Kidney tubule cell (primary cell): ENCODE data around the gene GPR137B.

Source experiments
- DNase-seq: peaks from one replicate; pipeline ENCODE4 v3.0.0-alpha.2; 2018; ENCODE audit warnings: low spot score

GPR137B gene, protein sequence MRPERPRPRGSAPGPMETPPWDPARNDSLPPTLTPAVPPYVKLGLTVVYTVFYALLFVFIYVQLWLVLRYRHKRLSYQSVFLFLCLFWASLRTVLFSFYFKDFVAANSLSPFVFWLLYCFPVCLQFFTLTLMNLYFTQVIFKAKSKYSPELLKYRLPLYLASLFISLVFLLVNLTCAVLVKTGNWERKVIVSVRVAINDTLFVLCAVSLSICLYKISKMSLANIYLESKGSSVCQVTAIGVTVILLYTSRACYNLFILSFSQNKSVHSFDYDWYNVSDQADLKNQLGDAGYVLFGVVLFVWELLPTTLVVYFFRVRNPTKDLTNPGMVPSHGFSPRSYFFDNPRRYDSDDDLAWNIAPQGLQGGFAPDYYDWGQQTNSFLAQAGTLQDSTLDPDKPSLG

DNA sequence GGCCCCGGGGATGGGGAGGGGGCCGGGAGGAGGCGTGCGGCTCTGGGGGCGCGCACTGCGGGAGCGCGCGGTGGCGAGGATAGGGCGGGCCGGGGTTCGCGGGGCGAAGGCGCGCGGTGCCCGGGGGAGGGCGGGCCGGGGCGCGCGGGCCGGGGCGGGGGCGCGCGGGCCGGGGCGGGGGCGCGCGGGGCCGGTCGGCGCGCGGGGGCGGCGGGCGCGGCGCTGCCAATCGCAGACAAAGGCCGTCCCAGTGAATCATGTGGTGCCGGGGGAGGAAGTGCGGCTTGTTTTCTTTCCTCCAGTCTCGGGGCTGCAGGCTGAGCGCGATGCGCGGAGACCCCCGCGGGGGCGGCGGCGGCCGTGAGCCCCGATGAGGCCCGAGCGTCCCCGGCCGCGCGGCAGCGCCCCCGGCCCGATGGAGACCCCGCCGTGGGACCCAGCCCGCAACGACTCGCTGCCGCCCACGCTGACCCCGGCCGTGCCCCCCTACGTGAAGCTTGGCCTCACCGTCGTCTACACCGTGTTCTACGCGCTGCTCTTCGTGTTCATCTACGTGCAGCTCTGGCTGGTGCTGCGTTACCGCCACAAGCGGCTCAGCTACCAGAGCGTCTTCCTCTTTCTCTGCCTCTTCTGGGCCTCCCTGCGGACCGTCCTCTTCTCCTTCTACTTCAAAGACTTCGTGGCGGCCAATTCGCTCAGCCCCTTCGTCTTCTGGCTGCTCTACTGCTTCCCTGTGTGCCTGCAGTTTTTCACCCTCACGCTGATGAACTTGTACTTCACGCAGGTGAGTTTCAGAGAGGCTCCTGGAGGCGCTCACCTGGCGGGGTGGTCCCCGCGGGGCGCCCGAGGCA lies at the start of gene GPR137B:
Gene GPR137B (plus strand): TSS at position 287 of the 851 bp plus-strand sequence. CDS start 84 bp downstream, at position 371.
- DNase-seq, result peak; percentile 64

GRCh38 chr1:236092899-236093298 lies 49.4 kb upstream of the GPR137B start:
- DNase-seq, result no peak

DNA sequence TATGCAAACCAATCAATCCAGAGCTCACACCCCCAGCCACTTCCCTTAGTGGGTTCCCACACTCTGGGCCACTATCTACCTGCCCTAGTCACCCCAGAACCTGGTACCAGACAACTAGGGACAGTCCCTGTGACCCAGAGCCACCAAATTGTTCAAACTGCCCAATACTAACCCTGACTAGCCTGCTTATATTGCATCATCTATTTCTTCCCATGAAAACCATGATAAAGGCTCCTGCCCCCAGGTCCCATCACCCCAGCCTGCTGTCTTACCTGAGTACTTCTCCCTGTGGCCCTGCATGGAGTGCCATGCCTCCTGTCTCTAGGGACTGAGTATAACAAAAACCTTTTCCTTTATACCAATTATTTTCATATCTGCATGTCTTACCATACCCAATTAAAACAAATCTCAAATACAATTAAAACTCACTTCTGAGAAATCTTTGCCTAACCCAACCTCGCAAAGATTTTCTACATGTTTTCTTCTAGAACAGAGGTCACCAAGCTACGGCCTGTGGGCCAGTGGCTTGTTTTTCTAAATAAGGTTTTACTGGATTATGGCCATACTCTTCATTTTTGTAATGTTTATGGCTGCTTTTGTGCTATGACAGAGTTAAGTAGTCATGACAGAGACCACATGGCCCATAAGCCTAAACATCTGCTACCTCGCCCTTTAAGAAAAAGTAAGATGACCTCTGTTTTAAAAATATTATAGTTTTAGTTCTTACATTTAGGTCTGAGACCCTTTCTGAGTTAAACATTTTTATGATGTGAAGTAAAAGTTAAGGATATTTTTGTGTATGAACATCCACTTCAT lies 46.4 kb upstream of the GPR137B start:
- no peak for DNase-seq

GRCh38 chr1:236096660-236097482 lies 45.5 kb upstream of the GPR137B start:
- peak; percentile 50 for DNase-seq

- no peak for DNase-seq
These were observed 44.1 kb upstream of the GPR137B start for GRCh38 chr1:236098267-236098666.

DNA sequence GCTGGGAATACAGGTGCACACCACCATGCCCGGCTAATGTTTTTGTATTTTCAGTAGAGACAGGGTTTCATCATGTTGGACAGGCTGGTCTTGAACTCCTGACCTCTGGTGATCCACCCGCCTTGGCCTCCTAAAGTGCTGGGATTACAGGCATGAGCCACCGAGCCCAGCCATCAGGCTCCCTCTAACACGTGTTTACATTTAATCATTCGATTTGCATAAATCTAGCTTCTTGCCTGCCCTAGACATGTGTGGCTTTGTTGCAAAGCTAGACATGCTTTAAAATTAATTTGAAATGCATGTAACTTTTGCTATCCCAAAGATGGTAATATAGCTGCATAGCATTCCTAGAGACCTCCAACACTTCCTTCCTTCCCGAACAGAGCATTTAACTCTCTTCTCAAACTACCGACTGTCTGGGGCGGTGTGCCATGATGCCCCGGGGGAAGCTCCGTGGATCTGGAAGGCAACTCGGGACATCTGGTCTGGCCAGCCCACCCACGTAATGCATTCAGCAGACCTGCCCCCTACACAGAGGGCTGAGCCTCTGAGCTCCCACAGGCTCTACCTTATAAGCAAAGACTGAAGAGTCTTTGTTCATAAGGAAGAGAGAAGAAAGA lies 42.9 kb upstream of the GPR137B start:
- DNase-seq, result no peak

DNA sequence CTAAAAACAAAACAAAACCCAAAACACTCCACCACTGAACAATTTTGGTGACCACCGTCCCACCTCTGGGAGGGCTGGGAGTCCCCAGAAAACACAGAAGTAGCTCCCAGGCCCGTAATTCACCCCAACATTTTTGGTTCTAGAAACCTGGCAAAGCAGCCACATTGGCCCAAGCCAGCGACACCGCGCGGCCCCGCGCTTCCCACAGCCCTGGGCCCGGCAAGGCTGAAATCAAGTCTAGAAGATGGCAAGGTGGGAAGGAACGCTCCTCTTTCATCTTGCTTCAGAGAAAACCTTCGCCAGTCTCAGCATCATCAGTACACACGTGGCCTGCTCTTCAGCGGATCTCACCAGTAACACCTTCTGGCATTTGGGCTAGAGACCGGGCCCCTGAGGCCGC lies 41.5 kb upstream of the GPR137B start:
- no peak for DNase-seq

DNA sequence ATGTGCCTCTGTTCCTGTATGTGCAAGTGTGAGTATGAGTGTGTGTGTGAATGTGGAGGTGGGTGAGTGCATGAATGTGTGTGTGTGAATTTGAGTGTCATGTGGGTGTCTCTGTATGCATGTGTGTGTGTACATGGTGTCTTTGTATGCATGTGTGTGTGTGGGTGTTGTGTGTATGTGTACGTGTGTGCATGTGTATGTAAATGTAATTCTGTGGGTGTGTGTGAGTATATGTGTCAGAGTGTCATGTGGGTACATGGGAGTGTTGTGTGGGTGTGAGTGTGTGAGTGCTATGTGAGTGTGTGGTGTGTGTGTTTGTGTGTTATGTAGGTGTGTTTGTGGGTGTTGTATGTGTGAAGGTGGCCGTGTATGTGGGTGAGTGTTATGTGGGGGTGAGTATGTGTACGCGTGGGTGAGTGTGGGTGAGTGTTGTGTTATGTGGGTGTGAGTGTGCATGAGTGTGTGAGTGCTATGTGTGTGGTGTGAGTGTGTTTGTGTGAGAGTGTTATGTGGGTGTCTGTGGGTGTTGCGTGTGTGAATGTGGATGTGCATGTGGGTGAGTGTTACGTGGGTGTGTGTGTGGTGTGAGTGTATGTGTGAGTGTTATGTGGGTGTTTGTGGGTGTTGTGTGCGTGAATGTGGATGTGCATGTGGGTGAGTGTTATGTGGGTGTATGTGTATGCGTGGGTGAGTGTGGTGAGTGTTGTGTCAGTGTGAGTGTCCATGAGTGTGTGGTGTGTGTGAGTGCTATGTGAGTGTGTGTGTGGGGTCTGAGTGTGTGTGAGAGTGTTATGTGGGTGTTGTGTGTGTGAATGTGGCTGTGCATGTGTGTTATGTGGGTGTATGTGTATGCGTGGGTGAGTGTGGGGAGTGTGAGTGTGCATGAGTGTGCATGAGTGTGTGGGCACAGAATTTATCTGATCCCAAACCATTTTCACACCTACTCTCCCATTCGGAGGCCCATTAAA lies 40.8 kb upstream of the GPR137B start:
- DNase-seq, result no peak

DNA sequence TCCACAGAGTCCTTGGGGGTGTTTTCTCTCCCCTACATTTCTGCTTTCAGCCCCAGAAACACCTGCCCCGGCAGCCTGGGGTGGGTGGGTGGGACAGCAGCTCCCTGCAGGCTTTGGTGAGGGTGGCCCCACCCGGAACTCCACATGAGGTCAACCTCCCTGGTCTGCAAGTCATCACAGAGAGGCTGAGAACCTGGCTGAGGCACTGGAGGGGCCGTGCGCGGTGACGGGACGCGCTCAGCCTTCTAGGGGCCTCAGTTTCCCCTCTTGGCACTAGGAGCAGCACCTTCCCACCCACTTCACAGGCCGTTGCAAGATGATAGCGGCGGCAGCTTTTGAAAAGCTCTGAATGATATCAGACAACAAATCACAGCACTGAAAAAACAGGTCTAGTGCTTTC lies 39.7 kb upstream of the GPR137B start:
- no peak for DNase-seq

DNA sequence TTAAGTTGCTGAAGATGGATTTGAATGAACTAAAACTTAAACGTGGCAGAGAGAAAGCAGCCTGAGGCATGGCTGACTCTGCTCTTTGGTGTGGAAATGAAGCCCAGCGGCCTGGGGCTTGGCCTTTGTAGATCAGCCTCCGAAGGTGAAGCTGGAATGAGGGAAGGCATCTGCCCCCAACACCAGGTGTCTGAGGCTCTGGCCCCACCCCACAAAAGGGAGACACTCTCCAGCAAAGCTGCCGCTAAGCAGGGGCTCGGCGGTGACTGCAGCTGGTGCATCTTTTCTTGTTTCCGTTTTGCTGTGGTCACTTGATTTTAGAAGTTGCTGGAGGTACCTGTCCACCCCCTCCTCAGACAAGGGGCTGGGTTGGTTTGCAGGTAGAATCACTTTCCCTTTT lies 39.3 kb upstream of the GPR137B start:
- DNase-seq, result no peak

DNA sequence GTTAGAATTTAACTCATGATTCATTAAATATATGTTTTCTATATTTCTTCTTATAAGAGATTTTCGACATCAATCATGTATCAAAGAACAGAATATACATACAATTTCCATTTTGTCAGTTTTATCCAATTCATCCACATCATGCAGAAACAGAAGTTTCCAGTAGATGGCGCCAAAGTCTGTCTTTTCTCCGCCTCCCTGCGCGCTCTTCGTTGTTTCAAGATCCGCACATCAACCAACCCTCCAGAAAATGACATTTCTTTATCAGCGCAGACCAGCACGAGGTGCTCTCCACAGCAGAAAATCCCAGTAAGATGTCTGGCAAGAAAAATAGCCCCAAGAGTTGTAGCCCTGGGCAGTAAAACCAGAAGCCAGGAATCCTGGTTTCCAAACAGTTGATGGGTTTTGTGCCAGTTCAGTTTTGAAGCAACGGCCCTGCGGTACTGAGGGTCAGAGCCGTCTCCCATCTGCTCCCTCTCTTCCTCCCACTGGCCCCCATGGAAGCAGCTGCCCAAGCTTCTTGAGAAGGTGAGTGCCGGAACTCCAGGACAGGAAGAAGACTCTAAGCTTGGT lies 38.6 kb upstream of the GPR137B start:
- DNase-seq, result peak; percentile 58

DNA sequence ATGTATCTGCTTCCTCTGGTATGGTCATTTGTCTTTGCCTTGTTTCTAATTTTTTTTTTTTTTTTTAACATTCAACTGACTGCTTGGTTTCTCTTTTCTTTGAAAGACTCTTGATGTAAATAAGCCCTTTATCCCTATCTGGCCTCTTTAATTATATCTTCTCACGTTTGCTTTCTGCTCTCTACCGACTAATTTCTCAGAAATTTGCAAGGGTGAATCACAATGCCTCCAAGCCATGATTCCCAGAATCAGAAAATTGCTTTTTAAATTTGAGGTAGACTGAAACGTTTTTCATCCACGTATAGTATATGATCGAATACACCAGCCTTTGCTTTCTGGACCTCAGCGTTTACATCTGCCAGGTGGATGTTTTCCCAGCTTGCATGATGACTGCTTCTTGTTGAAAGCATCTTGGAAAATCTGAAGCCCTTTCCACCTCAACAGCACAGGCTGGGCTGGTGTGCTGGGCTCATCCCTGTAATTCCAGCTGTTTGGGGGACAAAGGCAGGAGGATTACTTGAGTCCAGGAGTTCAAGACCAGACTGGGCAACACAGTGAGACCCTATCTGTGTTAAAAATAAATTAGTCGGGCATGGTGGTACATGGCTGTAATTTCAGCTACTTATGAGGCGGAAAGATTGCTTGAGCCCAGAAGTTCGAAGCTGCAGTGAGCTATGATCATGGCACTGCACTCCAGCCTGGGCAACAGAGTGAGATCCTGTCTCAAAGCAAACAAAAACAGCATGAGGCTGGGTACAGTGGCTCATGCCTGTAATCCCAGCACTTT lies 35.0 kb upstream of the GPR137B start:
- no peak for DNase-seq

DNA sequence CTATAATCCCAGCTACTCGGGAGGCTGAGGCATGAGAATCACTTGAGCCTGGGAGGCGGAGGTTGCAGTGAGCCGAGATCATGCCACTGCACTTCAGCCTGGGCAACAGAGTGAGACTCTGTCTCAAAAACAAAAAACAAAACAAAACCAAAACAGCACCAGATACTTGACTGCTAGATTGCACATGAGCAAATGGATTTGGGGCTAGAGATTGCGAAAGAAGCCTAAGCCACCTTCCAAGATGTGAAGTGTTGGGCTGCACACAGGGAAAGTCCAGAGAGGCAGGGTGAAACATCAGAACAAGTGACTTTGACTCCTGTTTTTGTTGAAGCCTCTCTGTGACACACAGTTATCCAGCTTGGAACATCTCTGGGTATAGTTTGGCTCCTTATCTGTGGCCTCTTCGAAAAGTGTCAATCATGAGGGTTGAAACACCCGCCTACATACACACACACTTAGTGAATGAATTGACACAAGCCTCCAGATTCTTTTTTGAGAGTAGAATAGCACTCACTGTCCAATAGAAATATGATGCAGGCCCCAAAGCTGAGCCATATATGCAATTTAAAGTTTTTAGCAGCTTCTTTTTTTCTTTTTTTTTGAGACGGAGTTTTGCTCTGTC lies 34.2 kb upstream of the GPR137B start:
- no peak for DNase-seq

GRCh38 chr1:236110137-236110536 lies 32.2 kb upstream of the GPR137B start:
- DNase-seq, result no peak

DNA sequence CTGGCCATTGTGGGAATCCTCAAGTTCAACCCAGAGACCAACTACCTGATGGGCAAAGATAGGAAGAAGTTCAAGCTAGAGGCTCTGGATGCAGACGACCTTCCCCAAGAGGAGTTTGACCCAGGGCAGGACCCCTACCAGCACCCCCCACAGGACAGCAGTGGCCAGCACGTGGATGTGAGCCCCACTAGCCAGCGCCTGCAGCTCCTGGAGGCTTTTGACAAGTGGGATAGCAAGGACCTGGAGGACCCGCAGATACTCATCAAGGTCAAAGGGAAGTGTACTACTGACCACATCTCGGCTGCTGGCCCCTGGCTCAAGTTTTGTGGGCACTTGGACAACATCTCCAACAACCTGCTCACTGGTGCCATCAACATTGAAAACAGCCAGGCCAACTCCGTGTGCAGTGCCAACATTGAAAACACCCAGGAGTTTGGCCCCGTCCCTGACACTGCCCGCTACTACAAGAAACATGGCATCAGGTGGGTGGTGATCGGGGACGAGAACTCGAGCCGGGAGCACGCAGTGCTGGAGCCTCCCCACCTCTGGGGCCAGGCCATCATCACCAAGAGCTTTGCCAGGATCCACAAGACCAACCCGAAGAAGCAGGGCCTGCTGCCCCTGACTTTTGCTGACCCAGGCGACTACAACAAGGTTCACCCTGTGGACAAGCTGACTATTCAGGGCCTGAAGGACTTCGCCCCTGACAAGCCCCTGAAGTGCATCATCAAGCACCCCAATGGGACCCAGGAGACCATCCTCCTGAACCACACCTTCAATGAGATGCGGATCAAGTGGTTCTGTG lies 30.6 kb upstream of the GPR137B start:
- no peak for DNase-seq

GRCh38 chr1:236112332-236112627 lies 30.1 kb upstream of the GPR137B start:
- DNase-seq, result no peak

DNA sequence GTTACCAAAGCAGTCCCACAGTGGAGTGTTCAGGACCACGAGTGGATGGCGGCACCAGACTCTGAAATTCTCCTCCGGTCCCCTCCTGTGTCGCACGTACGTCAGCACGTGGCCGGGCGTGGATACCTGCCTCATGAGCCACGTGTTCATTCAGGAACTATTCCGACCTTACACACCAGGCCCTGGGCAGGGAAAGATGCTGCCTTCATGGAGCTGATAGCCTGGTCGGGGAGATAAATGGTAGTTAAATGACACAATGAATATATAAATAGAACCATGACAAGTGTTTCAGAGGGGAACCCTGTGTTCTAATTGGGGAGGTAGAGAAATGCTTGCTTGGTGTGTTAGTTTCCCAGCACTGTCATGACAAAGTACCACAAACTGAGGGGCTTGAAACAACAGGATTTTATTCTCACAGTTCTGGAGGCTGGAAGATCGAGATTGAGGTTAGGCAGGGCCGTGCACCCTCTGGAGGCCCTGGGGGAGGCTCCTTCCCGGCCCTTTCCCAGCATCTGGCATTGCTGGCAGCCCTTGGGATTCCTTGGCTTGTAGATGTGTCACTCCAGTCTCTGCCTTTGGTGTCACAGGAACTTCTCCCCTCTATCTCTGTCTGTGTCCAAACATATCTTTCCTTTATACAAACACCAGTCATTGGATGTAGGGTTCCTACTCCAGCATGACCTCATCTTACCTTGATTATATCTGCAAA lies 28.9 kb upstream of the GPR137B start:
- DNase-seq, result no peak
